Left renal cortex interstitium (tissue), 4 donors: ENCODE results near the gene CD40LG. TPM values are rescaled to one million over a fixed set of nuclear protein-coding genes. Genes with fewer than 3 reads are reported as not detected.

Experiments
- DNase-seq, 4 donors: peaks; one replicate each; pipeline ENCODE4 v3.0.0-alpha.2; 2013; ENCODE audit warnings: low read depth in 4 of 4, low spot score in 2 of 4, missing footprints in 1 of 4
- polyA plus RNA-seq, 4 donors: library from polyadenylated mRNA; unstranded; fragments of 120-200 nt; gene quantifications; one replicate each; pipeline ENCODE4 v1.2.1, GENCODE V29; 2013; ENCODE audit not compliant: insufficient read length in 4 of 4

The CD40LG gene
- polyA plus RNA-seq = under 1 TPM; 0.09 to 0.22 (median 0.14) TPM

DNA sequence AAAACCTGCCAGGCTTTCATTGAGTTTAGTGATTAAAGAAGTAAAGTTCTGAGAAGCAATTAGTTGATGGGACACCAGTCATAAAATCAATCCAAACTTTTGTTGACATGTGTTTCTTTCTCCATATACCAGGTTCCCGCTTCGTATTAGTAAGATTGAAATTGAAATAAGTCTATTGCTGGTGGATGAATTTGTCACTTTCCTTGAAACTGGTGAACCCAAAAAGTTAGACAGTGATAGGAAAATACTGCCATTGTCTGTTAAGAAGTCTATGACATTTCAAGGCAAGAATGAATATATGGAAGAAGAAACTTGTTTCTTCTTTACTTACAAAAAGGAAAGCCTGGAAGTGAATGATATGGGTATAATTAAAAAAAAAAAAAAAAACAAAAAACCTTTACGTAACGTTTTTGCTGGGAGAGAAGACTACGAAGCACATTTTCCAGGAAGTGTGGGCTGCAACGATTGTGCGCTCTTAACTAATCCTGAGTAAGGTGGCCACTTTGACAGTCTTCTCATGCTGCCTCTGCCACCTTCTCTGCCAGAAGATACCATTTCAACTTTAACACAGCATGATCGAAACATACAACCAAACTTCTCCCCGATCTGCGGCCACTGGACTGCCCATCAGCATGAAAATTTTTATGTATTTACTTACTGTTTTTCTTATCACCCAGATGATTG lies at the start of gene CD40LG:
Gene CD40LG, plus strand, starts transcription at position 482 of the 684 bp plus-strand sequence. Its CDS starts 91 bp downstream, at position 573.
- no peak for DNase-seq

DNA sequence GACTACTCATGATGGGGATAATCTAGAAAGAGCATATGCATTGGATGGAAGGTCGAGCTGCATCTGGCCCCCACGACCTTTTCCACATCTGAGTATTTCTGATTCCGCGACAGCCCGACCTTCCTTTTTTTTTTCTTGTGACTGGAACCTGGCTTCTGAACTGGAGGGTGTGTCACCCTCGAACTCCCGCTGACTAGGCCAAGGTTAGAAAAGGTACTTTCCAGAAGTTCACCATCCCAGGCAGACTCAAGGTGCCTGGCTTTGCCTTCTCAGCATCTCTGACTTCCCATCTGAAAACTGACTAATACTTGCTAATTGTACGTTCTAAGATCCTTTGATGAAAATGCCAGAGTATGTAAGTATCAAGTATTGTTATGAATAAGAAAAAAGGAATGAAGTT lies 49.3 kb upstream of the CD40LG start:
- no peak for DNase-seq

DNA sequence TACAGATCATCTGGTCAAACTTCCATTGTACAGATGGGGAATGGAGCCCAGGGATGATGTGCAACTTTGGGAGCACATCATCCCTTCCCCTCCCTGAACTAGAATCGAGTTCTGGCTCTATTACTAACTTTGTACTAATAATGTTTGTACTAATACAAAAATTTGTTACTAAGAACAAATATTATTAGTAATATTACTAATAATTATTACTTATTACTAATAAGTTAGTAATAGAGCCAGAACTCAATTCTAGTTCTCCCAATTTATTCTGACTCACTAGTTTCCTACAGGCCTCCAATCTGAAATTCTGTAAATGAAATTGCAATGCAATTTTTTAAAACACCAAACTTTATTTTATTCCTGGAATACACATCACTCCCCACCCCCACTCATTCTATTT lies 47.9 kb upstream of the CD40LG start:
- DNase-seq = no peak

DNA sequence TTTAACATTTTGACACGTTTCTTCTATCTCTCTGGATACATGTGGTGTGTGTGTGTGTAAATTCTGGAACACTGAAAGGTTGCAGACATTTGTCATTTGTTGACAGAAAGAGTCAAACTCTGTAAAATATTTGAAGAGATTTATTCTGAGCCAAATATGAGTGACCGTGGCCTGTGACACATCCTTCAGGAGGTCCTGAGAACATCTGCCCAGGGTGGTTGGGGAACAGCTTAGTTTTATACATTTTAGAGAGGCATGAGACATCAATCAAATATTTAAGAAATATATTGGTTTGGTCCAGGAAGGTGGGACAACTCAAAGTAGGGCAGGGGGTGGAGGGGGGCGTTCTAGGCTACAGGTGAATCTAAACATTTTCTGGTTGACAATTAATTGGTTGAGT lies 40.7 kb upstream of the CD40LG start:
- no peak for DNase-seq

DNA sequence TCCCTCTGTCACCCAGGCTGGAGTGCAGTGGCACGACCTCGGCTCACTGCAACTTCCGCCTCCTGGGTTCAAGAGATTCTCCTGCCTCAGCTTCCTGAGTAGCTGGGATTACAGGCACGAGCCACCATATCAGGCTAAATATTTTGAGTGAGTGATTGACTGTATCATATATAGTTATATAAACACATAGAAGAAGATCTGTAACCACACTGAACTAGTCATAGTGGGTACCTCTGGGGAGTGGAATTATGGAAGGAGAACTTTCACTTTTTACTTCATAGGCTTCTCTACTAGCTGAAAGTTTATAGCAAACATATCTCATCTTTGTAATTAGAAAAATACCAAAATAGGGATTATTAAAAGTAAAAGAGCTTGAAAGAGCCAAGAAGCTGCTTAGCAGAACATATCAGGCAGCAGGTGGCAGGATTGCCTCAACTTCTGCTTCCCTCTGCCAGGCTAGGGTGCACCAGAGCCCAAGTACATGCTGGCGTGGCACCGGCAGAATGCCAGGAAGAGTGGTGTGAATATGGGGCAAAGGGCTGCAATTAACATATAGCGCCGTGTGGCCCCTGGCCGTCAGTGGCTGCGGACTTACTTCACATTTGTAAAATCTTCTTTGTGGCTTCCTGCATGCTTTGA lies 39.5 kb upstream of the CD40LG start:
- no peak for DNase-seq

DNA sequence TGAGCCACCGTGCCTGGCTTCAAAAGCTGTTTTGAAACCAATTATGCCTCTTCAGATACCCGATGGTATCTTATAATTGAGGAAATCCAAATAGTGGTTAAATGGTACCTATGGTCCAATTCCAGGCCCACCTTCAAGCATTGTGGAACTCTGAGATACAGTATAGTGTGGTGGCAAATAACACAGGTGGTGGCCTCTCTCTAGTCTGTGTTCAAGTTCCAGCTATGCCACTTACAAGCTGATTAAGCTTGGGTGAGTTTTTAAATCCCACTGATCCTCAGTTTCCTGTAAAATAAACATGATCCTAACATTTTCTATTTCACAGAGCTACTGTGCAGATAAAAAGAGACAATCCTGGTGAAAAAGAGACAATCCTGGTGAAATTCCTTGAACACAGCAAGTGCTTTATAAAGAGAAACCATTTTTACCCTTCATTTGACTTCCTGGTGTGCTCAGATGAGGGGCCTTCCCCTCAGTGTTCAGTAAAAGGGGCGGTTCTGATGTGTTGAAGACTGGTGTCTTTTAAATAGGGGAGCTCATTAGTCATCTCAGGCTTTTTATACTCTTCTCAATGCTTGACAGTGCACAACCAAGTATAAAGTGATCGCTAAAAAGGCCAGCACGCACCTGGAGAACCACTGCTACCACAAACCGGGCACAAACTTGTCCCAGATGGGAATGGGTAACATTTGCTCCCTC lies 30.8 kb upstream of the CD40LG start:
- no peak for DNase-seq

DNA sequence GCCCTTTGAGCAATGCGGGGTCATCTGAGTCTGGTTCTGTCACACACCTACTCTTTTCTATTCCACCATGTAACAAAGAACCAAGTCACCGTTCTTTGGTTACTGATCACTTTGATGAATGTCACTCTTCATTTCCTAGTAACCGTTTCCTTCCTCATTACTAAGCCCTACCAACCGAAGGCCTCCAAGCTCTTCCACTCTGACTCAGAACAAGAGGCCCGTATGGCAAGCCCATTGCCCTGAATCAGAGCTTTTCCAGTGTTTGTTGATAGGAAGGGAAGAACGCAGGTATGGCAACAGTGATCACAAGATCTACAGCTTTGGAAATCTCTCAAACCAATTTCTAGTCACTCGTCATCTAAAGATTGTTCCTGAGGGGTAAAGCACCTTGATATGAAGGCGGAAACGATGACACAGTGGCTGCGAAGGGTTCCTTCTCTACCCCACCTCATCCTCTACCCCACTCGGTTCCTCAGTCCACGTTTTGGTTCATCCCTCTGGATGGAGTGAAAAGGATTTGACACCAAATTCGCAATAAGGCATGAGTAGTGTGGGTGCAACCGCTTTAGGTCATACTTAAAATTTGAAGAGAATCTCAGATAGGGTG lies 28.0 kb upstream of the CD40LG start:
- DNase-seq = no peak

DNA sequence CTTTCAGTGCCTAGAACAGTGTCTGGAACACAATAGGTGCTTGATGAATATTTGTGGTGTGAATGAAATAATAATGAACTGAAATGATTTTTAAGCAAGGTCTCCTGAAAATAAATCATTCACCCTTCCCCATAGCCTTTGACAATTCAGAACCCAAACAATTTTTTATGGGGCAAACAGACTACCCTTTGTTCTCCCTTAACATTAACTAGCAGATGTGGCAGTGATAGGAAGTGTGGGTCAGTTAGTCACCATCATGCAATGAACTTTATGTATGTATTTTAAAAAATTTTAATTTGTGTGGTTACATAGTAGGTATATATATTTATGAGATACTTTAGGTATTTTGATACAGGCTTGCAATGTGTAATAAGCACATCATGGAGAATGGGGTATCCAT lies 27.2 kb upstream of the CD40LG start:
- DNase-seq = no peak

DNA sequence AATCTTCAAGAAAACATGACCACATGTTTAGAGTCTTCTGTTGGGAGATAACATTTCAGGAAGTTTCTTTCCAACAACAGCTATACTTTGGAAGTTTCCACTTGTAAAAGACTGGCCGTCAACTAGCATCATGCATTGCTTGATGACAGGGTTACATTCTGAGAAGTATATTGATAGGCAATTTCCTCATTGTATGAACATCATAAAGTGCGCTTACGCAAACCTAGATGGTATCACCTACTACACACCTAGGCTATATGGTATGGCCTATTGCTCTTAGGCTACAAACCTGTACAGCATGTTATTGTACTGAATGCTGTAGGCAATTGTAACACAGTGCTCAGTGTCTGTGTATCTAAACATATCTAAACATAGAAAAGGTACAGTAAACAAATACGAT lies 25.4 kb upstream of the CD40LG start:
- no peak for DNase-seq

DNA sequence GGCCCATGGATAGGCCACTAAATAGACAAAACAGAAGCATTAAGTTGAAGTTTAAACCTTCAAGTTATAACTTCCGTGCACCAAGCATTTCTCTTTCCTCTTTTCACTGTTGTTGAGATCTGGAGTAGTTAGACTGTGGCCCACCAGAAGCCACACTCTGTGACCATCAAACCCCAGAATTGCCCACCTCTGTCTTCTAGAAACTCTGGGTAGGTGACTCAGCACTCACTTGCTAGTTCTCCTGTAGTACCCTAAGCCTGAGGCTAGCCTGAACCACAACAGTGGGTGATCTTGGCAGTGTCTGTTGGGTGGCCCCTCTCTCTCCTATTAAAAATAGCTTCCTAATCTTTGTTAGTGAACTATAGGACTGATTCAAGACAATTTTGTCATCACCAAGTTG lies 24.6 kb upstream of the CD40LG start:
- no peak for DNase-seq

DNA sequence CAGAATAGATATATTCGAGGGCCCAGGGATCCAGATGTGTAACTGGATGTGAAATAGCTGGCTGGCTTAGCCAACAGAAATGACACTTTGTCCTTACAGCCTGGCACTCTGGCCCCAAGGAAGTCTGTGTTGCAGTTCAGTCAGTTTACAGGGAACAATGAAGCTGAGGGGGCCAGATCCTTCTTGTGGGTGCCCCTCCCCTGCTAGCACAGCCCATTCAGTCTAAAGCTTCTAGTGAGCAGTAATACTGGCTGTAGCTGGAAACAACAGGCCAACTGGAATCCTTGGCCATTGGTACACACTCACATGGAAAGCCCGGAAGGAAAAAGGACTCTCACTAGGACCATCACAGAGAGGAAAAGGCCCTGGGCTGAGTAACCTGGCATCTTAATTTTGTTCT lies 22.7 kb upstream of the CD40LG start:
- no peak for DNase-seq

DNA sequence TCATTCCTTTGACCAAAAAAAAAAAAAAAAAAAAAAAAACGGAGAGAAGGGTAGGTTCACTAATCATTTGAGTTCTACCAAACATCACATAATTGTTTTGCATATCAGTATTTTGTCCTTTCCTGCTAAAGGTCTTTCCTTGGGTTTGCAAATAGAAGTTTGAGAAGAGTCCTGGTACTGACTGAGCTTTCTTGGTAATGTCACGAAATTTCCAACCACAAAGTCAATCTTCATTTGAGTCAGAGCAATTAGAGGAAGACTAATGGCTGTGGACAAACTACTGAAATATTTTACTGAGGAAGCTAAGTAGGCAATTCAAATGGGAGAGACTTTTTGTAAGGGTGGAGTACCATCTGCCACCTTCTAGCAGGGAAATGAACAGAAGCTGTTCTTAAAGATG lies 21.7 kb upstream of the CD40LG start:
- DNase-seq = no peak

DNA sequence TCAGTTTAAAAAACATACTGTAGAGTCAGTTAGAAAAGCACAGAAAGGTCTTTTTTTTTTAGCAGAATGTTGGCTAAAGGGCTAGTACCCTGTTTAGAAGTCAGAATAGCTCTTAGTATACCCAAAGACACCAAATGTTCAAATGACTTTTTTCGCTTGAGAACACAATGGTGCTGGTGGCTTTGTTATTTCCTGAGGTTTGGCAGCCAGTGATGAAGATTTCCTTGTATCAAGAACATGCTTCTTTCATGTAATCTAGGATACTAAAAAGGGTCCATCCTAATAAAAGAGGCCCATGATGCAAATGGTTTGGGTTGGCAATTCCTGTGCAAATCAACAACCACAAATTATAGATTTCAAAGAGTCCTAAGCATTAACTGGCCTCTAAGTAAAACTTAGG lies 21.1 kb upstream of the CD40LG start:
- no peak for DNase-seq

DNA sequence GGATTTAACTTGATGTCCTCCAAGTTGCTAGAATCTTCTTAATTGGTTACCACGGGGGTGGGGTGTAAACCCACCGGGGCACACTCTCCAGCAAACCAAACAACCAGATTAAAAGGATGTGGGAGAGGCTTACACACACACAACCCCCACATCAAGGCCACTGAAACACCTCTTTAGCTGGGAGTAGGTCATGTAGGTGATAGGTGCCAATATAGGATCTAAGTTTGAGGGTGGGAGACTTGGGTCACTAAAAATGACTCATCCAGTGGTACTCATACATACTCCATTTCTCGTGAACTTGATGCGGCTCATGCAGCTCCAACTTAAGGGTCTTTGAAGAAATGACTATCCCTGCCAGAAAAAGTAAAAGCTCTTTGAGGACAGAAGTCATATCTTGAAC lies 20.5 kb upstream of the CD40LG start:
- no peak for DNase-seq

DNA sequence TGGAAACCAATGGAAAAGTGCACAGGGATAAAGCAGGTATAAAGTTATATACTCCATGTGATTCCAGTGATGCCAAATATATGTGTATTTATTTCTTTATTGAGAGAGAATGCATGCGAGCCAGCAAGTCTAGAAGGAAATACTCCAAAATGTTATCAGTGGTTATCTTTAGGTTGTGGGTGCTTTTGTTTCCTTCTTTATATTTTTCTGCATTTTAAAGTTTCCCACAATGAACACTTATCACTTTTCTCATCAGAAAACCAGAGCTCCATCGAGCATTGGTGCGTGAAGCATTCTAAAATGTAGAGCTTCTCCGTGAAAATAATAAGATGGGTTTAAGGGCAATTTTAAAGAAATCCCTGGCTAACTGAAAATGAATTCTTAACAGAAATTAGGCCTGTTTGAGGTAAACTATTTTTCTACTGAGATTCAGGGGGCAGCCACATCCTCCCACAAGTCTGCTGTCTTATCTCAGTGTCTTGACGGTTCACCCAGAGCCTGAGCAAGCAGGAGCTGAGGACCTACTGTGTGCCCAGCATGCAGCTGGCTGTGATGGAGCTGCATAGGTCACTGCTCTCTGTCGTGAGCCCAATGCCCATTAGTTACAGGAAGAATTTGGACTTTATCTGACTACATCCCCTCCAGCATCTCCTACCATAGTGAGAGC lies 18.7 kb upstream of the CD40LG start:
- DNase-seq = no peak

DNA sequence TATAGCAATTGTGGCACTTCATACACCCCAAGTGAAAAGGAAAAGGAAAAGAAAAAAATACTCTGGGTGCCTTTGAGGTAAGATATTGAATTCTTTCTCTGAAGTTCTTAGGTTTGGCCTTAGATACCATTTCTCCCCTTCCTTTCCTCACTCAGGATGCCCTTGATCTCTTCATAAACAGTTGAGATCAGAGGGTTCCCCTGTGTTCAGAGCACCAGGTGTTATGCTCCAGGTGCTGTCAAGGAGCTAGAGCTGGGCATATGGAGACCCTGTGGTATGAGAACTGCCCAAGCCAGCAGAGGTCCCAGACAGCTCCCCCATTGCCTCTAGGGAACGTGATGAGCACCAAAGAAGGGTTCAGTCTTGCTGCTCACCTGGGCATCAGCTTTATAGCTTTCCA lies 17.1 kb upstream of the CD40LG start:
- DNase-seq = no peak

DNA sequence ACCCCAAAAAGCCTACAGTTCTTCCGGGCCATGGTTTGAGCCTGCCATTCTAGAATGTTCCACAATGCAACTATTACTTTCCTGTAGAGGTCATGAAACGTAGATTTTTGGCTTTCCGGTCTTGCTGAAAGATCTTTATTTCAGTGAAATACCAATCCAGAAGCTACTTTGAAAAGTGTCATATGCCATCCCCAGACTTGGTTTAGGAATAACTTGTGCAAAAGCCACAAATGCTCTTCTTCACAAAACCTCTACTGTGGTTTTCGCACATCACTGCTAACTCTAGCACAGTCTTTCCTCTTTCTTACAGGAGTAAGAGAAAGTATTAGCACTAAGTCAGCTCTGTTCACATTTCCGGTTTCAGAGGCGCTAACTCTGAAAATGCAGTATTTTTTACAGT lies 12.7 kb upstream of the CD40LG start:
- no peak for DNase-seq

DNA sequence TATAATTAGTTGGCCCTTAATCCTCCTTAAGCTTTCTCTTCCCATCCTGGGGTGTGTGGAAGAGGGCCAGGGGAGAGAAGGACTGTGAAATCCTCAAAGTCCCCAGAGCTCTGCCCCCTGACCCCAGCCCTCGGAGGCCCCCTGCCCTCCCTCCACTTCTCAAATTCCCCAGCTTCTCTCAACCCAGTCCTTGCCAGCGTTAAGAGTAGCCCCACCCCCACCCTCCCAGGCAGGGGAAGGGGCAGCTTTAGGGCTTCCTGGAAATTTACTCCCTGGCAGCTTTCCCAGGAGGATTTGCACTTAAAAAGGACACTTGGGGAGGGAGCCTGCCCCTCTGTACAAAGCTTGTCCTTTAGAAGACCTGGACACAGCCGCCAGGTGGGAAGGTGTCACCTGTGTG lies 11.8 kb upstream of the CD40LG start:
- peak in 2 of 4 donors; percentile 4 to 8 for DNase-seq

DNA sequence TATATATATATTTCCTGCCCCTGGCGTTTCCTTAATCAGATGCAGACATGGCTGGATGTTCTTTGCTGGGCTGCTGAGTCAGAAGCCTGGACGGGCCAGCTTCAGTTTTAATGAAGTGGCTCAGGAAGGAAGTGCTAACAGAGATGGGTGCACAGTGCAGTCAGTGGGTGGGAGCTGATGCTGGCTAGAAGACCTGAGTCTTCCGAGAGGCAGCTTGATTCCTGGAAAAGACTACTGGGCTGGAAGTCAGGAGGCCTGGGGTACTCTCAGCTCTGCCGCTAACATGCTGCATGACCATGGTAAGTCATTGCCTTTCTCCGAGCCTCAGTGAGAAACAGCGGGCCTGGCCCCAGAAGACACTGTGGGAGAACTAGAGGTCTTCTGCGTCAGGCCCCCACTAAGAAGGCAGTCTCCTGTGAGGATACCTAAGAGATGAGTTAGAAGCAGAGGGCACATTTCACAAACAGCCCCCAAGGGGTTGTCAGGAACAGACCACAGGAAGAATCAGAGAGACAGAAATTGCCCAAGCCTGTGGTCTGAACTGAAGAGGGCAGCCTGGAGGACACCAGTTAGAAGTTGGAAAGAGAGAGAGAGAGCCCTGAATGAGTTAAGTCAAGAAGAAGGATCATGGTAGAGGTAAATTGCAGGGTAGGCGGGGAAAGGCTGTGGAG lies 8.3 kb upstream of the CD40LG start:
- no peak for DNase-seq

DNA sequence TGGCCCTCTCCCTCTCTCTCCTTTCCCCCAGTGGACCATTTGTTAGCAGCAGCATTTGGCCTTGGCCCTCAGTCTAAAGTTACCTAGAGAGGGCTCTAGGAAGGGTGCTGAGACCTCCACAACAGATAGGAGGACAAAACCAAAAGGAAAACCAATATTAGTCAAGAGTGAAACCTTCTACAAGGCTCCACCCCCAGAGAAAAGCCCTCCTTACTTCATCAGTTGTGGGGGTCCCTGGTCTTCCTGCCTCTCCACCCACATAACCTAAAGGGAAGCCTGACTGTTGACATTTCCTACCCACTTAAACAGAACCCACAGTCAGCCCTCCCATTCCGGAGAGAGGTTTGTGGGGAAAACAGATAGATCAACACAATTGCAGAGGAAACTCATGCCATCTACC lies 4.7 kb upstream of the CD40LG start:
- no peak for DNase-seq
